Peyer's patch (tissue), 4 donors: ENCODE results near the gene DLX4. TPM values are rescaled to one million over a fixed set of nuclear protein-coding genes. Genes with fewer than 3 reads are reported as not detected.

ENCODE experiments used
- DNase-seq, 3 donors: peaks; one replicate each; pipeline ENCODE4 v3.0.0-alpha.2; 2017 to 2019
- H3K27ac ChIP-seq, 4 donors: fragments of 200-600 bp; sonication (generic); one replicate each; pipeline ENCODE4 v1.5.1; 2016 to 2019
- H3K27me3 ChIP-seq, 2 donors: fragments of 200-600 bp; sonication (generic); one replicate each; pipeline ENCODE4 v1.5.1; 2019
- H3K36me3 ChIP-seq, 3 donors: fragments of 200-600 bp; sonication (generic); one replicate each; pipeline ENCODE4 v1.5.1; 2016 to 2019
- H3K4me1 ChIP-seq, 4 donors: fragments of 200-600 bp; sonication (generic); one replicate each; pipeline ENCODE4 v1.5.1; 2016 to 2019
- H3K4me3 ChIP-seq, 4 donors: fragments of 200-600 bp; sonication (generic); 1 replicate in 3 of 4; 2 replicates in 1 of 4; pipeline ENCODE4 v1.5.1; 2016 to 2019; ENCODE audit warnings: mild to moderate bottlenecking in 1 of 4
- H3K9me3 ChIP-seq, 4 donors: fragments of 200-600 bp; sonication (generic); one replicate each; pipeline ENCODE4 v1.5.1; 2016 to 2019; ENCODE audit warnings: mild to moderate bottlenecking in 1 of 4
- POLR2A ChIP-seq, 2 donors: fragments of 450-650 bp; IDR thresholded peaks; one replicate each; pipeline ENCODE4 v1.5.1; 2017; ENCODE audit warnings: antibody characterized with exemption in 2 of 2, mild to moderate bottlenecking in 2 of 2, moderate library complexity in 2 of 2
- total RNA-seq, 4 donors: library from RNA; depleted of rRNA; stranded (reverse); fragments of >200 nt; gene quantifications; one replicate each; pipeline ENCODE4 v1.1.0, GENCODE V29; 2016
- TF ChIP-seq, protein P1 (sequence below), 6 experiments: fragments of 450-650 bp in 4 of 6; fragments of 200-600 bp in 2 of 6; sonication (generic) in 1 of 6; IDR thresholded peaks; one replicate each; pipeline ENCODE4 v1.5.1; 2017 to 2019; ENCODE audit warnings: antibody characterized with exemption in 6 of 6, mild to moderate bottlenecking in 3 of 6, moderate library complexity in 1 of 6

Gene DLX4
- total RNA-seq, 4 donors from 2014 or later = not detected

DNA sequence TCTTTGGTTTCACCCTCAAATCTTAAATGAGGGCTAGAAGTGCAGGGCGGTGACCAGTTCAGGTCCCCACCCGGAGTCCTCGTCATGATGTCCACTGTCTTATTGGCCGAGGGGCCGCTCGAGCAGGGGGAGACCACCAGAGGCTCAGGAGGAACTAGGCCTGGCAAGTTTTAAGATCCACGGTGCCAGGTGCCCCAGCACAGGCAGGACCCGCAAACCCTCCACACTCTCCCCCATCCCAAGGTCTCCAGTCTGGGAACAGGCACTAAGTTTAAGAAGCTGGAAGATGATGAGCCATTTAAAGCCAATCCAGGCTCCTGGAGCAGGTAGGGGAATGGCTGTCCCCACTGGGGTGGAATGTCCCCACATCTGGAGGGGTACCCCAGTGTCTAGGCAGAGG, 21.9 kb downstream of the DLX4 start:
- no peak overlapping the region for H3K4me3 ChIP-seq
- no peak overlapping the region for H3K27ac ChIP-seq
- H3K9me3 ChIP-seq = no peaks in the 10 kb centered on the region
- no peak for DNase-seq
- no peak for TF ChIP-seq POLR2A (IDR thresholded peaks at IDR 0.05)
- TF ChIP-seq, protein P1, sequence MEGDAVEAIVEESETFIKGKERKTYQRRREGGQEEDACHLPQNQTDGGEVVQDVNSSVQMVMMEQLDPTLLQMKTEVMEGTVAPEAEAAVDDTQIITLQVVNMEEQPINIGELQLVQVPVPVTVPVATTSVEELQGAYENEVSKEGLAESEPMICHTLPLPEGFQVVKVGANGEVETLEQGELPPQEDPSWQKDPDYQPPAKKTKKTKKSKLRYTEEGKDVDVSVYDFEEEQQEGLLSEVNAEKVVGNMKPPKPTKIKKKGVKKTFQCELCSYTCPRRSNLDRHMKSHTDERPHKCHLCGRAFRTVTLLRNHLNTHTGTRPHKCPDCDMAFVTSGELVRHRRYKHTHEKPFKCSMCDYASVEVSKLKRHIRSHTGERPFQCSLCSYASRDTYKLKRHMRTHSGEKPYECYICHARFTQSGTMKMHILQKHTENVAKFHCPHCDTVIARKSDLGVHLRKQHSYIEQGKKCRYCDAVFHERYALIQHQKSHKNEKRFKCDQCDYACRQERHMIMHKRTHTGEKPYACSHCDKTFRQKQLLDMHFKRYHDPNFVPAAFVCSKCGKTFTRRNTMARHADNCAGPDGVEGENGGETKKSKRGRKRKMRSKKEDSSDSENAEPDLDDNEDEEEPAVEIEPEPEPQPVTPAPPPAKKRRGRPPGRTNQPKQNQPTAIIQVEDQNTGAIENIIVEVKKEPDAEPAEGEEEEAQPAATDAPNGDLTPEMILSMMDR (IDR thresholded peaks at IDR 0.05) = no peak
- H3K27me3 ChIP-seq = peaks cover 0 to 24% of the 10 kb centered on the region in 2 donors
- H3K4me1 ChIP-seq = peaks cover 0 to 23% (median 11%) of the 10 kb centered on the region in 4 donors
- H3K36me3 ChIP-seq = no peaks in the 10 kb centered on the region

DNA sequence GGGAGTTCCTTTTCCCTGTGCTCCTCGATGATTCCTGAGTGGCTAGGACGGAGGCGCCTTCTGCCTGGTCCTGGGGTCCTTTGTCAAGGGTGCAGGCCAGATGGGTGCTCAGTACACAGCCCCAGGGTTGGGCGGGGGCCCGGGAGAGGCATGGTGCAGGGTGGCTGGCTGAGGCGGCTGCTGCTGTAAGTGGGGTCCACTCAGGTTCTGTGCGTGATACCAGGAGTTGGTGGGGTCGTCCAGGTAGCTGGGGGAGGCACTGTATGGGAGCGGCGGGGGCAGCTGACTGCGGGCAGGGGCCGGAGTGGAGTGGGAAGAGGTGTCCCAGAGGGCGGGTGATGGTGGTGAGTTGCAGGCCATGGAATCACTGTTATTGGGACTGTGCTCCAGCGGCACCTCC, 22.4 kb downstream of the DLX4 start:
- TF ChIP-seq, protein P1 (IDR thresholded peaks at IDR 0.05) = no peak
- no peak for TF ChIP-seq POLR2A (IDR thresholded peaks at IDR 0.05)
- H3K27me3 ChIP-seq = peaks cover 0 to 24% of the 10 kb centered on the region in 2 donors
- no peaks in the 10 kb centered on the region for H3K36me3 ChIP-seq
- no peak for DNase-seq
- peaks cover 0 to 25% (median 12%) of the 10 kb centered on the region in 4 donors for H3K4me1 ChIP-seq
- H3K9me3 ChIP-seq = no peaks in the 10 kb centered on the region
- H3K4me3 ChIP-seq = no peak overlapping the region
- no peak overlapping the region for H3K27ac ChIP-seq

DNA sequence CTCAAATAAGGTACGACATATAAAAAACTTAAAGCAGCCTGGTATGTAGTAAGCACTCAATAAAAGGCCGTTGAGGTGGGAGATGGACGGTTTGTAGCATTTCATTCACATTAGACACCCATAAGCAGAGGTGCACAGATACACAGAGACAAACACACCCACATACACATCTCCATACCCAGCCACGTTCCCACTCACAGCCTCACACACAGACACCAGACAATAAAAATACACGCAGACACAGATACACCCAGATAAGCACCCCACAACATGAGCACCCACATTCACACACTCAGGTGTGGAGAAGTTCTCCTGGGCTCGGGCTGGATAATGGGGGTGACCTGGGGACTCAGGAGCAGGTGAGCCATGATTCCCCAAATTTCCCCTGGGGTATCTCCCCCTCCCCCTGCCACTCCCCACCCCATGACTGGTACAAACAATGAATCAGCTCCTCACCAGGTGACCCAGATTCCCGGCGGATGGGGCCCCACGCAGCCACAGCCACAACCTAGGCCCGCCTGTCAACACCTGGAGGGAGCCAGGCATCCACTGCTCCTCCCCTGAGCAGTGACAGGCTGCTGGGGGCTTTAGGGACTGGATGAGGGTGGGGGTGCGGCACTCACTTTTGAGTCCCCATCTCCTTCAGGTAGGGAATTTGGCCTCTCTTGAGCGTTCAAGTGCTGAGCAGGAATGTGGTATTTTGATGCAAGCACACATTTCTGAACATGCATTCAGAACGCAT, 23.4 kb downstream of the DLX4 start:
- Histone ChIP-seq H3K36me3 (no peaks in the 10 kb centered on the region), H3K9me3 (no peaks in the 10 kb centered on the region), H3K4me1 (peaks cover 0 to 34% (median 19%) of the 10 kb centered on the region in 4 donors), H3K27me3 (peaks cover 0 to 25% of the 10 kb centered on the region in 2 donors), H3K4me3 (no peak overlapping the region), H3K27ac (no peak overlapping the region)
- DNase-seq = peak in 1 of 3 donors; percentile 30
- TF ChIP-seq, protein P1 (IDR thresholded peaks at IDR 0.05) = no peak
- TF ChIP-seq POLR2A (IDR thresholded peaks at IDR 0.05) = no peak

DNA sequence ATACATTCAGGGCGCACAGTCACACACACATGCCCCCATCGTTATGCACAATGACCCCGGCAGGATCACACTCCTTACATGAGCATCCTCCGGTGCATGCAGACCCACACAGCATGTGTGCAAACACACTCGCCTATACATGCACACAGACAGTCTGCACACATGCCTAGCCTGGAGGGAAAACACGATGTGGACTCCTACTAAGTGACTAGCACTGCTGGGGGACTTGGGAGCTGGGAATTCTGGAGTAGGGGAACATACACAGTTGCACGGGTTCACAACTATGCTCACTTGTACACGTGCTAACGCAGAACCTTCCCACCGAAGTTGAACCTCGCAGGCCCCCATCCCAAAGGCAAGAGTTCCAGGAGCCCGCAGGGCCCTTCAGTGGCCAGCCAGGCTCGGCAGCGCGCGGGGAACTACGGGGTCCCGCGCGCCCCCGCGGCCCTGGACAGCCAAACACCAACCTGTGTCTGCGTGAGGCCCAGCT, 24.0 kb downstream of the DLX4 start:
- peaks cover 0 to 34% (median 19%) of the 10 kb centered on the region in 4 donors for H3K4me1 ChIP-seq
- no peak overlapping the region for H3K27ac ChIP-seq
- H3K36me3 ChIP-seq = no peaks in the 10 kb centered on the region
- DNase-seq = no peak
- H3K27me3 ChIP-seq = peaks cover 0 to 23% of the 10 kb centered on the region in 2 donors
- no peaks in the 10 kb centered on the region for H3K9me3 ChIP-seq
- TF ChIP-seq, protein P1 (IDR thresholded peaks at IDR 0.05) = no peak
- TF ChIP-seq POLR2A (IDR thresholded peaks at IDR 0.05) = no peak
- H3K4me3 ChIP-seq = peak overlapping the region; percentile 21 to 57 (median 51)

DNA sequence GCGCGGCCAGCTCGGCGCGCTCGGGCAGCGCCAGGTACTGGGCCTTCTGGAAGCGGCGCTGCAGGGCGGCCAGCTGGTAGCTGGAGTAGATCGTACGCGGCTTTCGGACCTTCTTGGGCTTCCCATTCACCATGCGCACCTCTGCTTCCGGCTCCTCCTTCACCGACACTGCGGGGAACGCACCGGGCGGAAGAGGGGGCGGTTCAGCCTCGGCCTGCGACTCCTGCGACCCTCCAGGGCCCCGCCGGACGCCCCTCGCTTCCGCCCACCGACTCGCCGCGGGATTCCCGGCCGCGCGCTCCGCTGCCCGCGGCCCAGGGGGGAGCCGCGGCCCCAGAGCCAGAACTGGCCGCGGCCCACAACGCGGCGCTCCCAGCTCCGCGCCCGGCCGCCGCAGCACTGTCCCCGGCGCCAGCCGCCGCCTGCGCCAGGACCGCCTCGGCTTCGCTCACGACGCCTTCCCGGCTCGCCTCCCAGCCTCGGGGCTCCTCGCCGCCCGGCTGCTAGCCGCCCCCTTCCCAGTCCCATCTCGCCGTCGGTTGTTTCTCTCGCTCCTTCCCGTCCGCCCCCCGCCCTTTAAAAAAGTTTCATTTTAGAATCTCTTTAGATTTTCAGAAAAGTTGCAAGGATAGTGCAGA, 24.6 kb downstream of the DLX4 start:
- Histone ChIP-seq H3K9me3 (no peaks in the 10 kb centered on the region), H3K4me3 (peak overlapping the region; percentile 21 to 57 (median 51)), H3K27ac (no peak overlapping the region), H3K36me3 (no peaks in the 10 kb centered on the region), H3K4me1 (peaks cover 0 to 34% (median 19%) of the 10 kb centered on the region in 4 donors), H3K27me3 (peaks cover 0 to 23% of the 10 kb centered on the region in 2 donors)
- no peak for TF ChIP-seq POLR2A (IDR thresholded peaks at IDR 0.05)
- TF ChIP-seq, protein P1 (IDR thresholded peaks at IDR 0.05) = no peak
- peak in 2 of 3 donors; percentile 21 to 57 for DNase-seq
